Sigmoid colon (tissue), 7 donors: ENCODE data around the gene DPP6. TPM values are rescaled to one million over a fixed set of nuclear protein-coding genes. Genes with fewer than 3 reads are reported as not detected.

Source experiments
- DNase-seq: peaks from one replicate; pipeline ENCODE4 v3.0.0-alpha.2; 2019
- H3K27ac ChIP-seq, 4 donors: fragments of 200-600 bp; sonication (generic); one replicate each; pipeline ENCODE4 v1.5.1; 2016 to 2019; ENCODE audit warnings: mild to moderate bottlenecking in 1 of 4
- H3K27me3 ChIP-seq, 3 donors: fragments of 200-600 bp; sonication (generic); one replicate each; pipeline ENCODE4 v1.5.1; 2019; ENCODE audit warnings: mild to moderate bottlenecking in 1 of 3
- H3K36me3 ChIP-seq, 4 donors: fragments of 200-600 bp; sonication (generic); one replicate each; pipeline ENCODE4 v1.5.1; 2016 to 2019
- H3K4me1 ChIP-seq, 4 donors: fragments of 200-600 bp; sonication (generic); one replicate each; pipeline ENCODE4 v1.5.1; 2017 to 2019
- H3K4me3 ChIP-seq, 4 donors: fragments of 200-600 bp; sonication (generic); one replicate each; pipeline ENCODE4 v1.5.1; 2017 to 2019; ENCODE audit warnings: mild to moderate bottlenecking in 2 of 4, moderate library complexity in 1 of 4
- H3K9me3 ChIP-seq, 4 donors: fragments of 200-600 bp in 3 of 4; sonication (generic) in 3 of 4; one replicate each; pipeline versions ENCODE4 v1.5.1 to v1.6.1; 2013 to 2019
- EP300 ChIP-seq, 4 donors: sonication (generic); formaldehyde crosslinking; IDR thresholded peaks; one replicate each; pipeline ENCODE4 v1.6.1; 2017; ENCODE audit warnings: antibody characterized with exemption in 4 of 4
- POLR2A ChIP-seq, 2 donors: fragments of 450-650 bp; IDR thresholded peaks; one replicate each; pipeline ENCODE4 v1.6.1; 2016; ENCODE audit warnings: antibody characterized with exemption in 2 of 2, mild to moderate bottlenecking in 2 of 2, moderate library complexity in 2 of 2
- POLR2AphosphoS5 ChIP-seq, 4 donors: sonication (generic); formaldehyde crosslinking; IDR thresholded peaks; one replicate each; pipeline ENCODE4 v1.6.1; 2017; ENCODE audit warnings: antibody characterized with exemption in 4 of 4
- WGBS, 2 donors: extraction: QIAGEN DNeasy Blood & Tissue Kit; methylation state at CpG; one replicate each; pipeline ENCODE4 v1.1.7; 2013; 5-methylcytosine and 5-hydroxymethylcytosine counted together
- intact Hi-C: fragments of 100-400 bp; cut with DNase I; formaldehyde crosslinking; loops from one replicate; pipeline ENCODE4 v1.15.1; 2023
- polyA plus RNA-seq, 3 donors: library from polyadenylated mRNA; stranded (reverse); fragments of 200-250 nt; gene quantifications; one replicate each; pipeline ENCODE4 v1.2.3, GENCODE V29; 2013
- total RNA-seq, 4 donors: library from RNA; depleted of rRNA; stranded (reverse); fragments of >200 nt; gene quantifications; one replicate each; pipeline ENCODE4 v1.1.0, GENCODE V29; 2016
- TF ChIP-seq, protein P1 (sequence below), 4 experiments: fragments of 450-650 bp in 3 of 4; fragments of 200-600 bp in 1 of 4; IDR thresholded peaks; one replicate each; pipeline ENCODE4 v1.5.1; 2016 to 2019; ENCODE audit warnings: antibody characterized with exemption in 4 of 4, mild to moderate bottlenecking in 3 of 4, moderate library complexity in 2 of 4
- donor health status: healthy with polysubstance abuse.
- donor health status: Bipolar disorder and iron deficiency.
- donor health status: healthy.

The DPP6 gene
- total and polyA plus RNA-seq, 7 donors, result 1.2 to 53.2 (median 41.0) TPM; not detected in 1

DNA sequence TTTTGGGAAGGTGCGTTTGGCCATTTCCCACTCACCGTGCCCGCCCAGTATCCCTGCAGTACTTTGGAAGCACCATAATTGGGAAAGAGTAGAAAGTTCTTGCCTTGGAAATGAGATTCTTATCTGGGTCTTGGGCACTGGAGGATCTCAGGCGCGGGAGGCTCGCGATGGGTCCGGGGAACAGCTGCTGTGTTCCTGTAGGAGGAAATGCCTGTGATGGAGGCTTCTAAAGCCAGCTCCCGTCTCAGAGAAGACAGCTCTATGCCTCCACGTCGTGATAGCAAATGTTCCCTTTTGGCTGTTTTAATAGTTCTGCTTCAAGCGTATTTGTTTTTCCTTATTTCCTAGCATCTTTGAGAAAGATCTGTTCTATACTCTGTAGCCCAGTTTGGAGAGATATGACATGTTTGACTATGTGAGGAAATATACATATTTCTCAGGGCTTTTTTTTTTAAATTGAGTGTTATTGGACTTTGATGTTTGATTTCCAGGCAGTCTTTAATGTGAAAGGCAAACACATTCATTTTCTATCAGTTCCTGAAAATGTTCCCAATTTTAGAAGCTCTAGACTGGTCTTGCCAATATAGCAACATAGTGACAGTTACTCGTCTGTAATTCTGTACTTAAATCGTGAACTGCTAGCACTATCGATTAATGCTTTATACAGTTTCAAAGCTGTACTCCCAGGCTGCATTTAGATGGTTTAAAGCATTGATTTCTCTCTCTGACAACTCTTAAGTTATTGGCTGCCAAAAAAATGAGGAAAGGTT, 280.8 kb downstream of the DPP6 start:
- peaks cover 0 to 15% (median 12%) of the 10 kb centered on the region in 4 donors for H3K4me1 ChIP-seq
- intact Hi-C loops, result loop anchor here (10.0 kb wide), 1 partner anchor 148 kb away; no protein-coding TSS in a partner anchor
- no peak for TF ChIP-seq POLR2AphosphoS5 (IDR thresholded peaks at IDR 0.05)
- TF ChIP-seq, protein P1, sequence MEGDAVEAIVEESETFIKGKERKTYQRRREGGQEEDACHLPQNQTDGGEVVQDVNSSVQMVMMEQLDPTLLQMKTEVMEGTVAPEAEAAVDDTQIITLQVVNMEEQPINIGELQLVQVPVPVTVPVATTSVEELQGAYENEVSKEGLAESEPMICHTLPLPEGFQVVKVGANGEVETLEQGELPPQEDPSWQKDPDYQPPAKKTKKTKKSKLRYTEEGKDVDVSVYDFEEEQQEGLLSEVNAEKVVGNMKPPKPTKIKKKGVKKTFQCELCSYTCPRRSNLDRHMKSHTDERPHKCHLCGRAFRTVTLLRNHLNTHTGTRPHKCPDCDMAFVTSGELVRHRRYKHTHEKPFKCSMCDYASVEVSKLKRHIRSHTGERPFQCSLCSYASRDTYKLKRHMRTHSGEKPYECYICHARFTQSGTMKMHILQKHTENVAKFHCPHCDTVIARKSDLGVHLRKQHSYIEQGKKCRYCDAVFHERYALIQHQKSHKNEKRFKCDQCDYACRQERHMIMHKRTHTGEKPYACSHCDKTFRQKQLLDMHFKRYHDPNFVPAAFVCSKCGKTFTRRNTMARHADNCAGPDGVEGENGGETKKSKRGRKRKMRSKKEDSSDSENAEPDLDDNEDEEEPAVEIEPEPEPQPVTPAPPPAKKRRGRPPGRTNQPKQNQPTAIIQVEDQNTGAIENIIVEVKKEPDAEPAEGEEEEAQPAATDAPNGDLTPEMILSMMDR (IDR thresholded peaks at IDR 0.05), result no peak
- TF ChIP-seq EP300 (IDR thresholded peaks at IDR 0.05), result no peak
- no peak for TF ChIP-seq POLR2A (IDR thresholded peaks at IDR 0.05)
- no peak overlapping the region for H3K4me3 ChIP-seq
- no peaks in the 10 kb centered on the region for H3K9me3 ChIP-seq
- no peak for DNase-seq
- H3K36me3 ChIP-seq, result no peaks in the 10 kb centered on the region
- H3K27ac ChIP-seq, result no peak overlapping the region
- 86 to 88% methylated on average over 15 of the region's 15 CpGs for WGBS, 2 donors
- H3K27me3 ChIP-seq, result no peaks in the 10 kb centered on the region

DNA sequence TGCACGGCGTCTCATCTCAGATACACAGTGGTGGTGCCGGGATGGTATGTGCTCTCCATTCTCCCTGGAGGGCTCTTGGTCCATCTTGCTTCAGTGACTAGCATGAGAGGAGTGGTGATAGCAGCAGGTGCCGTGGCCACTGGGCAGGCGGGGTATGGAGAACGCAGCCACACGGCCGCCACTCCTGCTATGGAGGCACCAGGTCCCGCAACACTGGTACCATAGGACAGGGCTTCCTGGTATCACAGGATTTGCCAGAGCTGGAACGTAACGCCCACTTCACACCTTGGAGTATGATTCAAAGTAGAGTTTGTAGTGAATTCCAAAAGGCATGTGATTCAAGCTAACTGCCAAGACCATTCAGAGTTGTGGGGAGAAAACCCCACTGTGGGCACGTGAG, 284.1 kb downstream of the DPP6 start:
- intact Hi-C loops, result loop anchor here (10.0 kb wide), 1 partner anchor 151 kb away; no protein-coding TSS in a partner anchor
- Histone ChIP-seq H3K27ac (no peak overlapping the region), H3K9me3 (no peaks in the 10 kb centered on the region), H3K27me3 (no peaks in the 10 kb centered on the region), H3K4me1 (peaks cover 0 to 9% (median 3%) of the 10 kb centered on the region in 4 donors), H3K36me3 (no peaks in the 10 kb centered on the region), H3K4me3 (no peak overlapping the region)
- 92% methylated on average over 12 of the region's 12 CpGs for WGBS, 2 donors
- no peak for DNase-seq
- TF ChIP-seq POLR2A (IDR thresholded peaks at IDR 0.05) (no peak), POLR2AphosphoS5 (IDR thresholded peaks at IDR 0.05) (no peak), EP300 (IDR thresholded peaks at IDR 0.05) (no peak)
- TF ChIP-seq, protein P1 (IDR thresholded peaks at IDR 0.05), result no peak

DNA sequence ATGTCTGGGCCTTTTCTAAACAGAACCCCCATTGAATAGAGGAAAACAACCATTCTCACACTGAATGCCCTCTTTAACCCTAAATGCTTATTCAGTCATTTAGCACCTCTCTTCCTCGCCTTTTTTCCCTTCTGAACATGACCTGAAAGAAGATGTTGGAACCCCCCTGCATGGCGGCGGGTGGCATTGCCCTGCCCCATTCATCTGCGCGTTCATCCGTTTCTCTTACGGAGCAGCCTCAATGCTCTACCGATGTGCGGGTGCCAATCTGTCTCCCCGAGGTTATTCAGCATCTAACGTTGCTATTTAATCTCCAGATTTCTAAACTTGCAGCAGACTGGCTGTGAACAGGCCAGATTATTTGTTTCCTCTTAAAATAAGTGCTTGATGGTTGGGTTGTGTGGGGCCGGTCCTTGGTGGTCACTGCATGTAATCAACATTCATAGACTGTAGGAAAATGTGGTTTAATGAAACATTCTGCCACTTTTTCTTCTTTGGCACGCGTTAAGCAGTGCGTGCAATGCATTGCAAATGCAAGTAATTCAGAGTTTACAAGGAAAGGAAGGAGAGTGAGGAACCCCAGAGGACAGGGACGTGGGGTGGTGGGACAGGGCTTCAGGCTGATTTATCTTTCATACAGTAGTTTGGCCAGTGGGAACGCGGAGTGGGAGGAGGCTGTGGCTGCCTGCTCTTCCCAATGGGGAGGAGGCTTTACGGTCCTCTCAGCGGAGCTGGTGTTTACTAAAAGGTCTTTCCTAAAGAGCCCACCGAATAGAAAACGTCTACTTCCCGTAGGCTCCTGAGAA, 286.7 kb downstream of the DPP6 start:
- Histone ChIP-seq H3K27ac (no peak overlapping the region), H3K9me3 (no peaks in the 10 kb centered on the region), H3K27me3 (no peaks in the 10 kb centered on the region), H3K4me1 (peaks cover 0 to 8% (median 2%) of the 10 kb centered on the region in 4 donors), H3K4me3 (no peak overlapping the region), H3K36me3 (no peaks in the 10 kb centered on the region)
- TF ChIP-seq, protein P1 (IDR thresholded peaks at IDR 0.05), result no peak
- TF ChIP-seq POLR2A (IDR thresholded peaks at IDR 0.05), result no peak
- no peak for TF ChIP-seq EP300 (IDR thresholded peaks at IDR 0.05)
- TF ChIP-seq POLR2AphosphoS5 (IDR thresholded peaks at IDR 0.05), result no peak
- 68 to 69% methylated on average over 23 of the region's 23 CpGs for WGBS, 2 donors
- intact Hi-C loops, result loop anchor here (10.0 kb wide), 1 partner anchor 154 kb away; no protein-coding TSS in a partner anchor
- no peak for DNase-seq

DNA sequence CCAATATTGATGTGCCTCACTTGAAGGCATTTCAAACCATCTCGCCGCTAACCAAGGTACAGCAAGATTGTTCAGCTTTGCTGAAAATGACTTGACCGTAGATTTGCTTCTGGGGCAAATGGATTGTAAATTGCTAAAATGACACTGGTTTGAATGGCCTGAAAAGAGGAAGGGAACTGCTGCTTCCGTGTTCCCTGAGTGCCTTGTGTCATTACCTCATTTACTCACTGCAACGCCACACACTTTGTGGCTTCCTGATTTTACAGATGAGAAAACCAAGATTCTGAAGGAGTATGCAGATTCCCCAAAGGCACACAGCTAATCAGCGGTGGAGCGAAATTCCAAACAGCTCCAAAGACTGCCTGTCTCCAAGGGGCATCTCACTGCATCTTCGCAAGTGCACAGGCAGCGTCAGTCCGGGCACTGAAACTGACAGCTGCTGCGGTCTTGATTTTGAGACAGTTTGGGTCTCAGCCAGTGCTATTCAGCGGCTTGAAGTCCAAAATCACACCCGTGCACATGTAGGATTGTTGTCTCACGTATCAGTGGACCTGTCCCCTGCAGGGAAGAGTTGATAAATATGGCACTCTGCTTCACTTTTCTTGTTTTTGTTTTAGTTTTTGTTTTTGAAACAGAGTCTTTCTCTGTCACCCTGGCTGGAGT, 290.9 kb downstream of the DPP6 start:
- Histone ChIP-seq H3K4me3 (no peak overlapping the region), H3K27me3 (no peaks in the 10 kb centered on the region), H3K36me3 (no peaks in the 10 kb centered on the region), H3K9me3 (no peaks in the 10 kb centered on the region), H3K4me1 (peaks cover 0 to 8% (median 0%) of the 10 kb centered on the region in 4 donors), H3K27ac (no peak overlapping the region)
- TF ChIP-seq, protein P1 (IDR thresholded peaks at IDR 0.05), result no peak
- TF ChIP-seq EP300 (IDR thresholded peaks at IDR 0.05) (no peak), POLR2AphosphoS5 (IDR thresholded peaks at IDR 0.05) (no peak), POLR2A (IDR thresholded peaks at IDR 0.05) (no peak)
- intact Hi-C loops, result no loop called here
- no peak for DNase-seq
- WGBS, 2 donors, result 70 to 78% methylated on average over 14 of the region's 14 CpGs
